Right lobe of liver (tissue), 4 donors: ENCODE data around the gene CACNG4.

Source experiments
- CTCF ChIP-seq, 4 donors: fragments of 200-600 bp in 3 of 4; fragments of 450-650 bp in 1 of 4; IDR thresholded peaks; one replicate each; pipeline versions ENCODE4 v1.5.1 to v1.8.0; 2016 to 2022; ENCODE audit warnings: antibody characterized with exemption in 4 of 4, mild to moderate bottlenecking in 2 of 4
- POLR2A ChIP-seq: fragments of 450-650 bp; IDR thresholded peaks from one replicate; pipeline ENCODE4 v1.6.1; 2017; ENCODE audit warnings: antibody characterized with exemption, mild to moderate bottlenecking
- donor health status: DM: no; HTN: no; CAD: no.
- donor health status: DM: no; HTN: no; CAD: no.
- donor health status: DM: no; HTN: yes; CAD: no.

GRCh38 chr17:66971730-66972441 lies 7.4 kb downstream of the CACNG4 start:
- TF ChIP-seq CTCF (IDR thresholded peaks at IDR 0.05) (no peak), POLR2A (no peak)
